Endodermal cell (in vitro differentiated cells): Measurements from ENCODE around the gene ZSCAN5A. TPM values are rescaled to one million over a fixed set of nuclear protein-coding genes. Genes with fewer than 3 reads are reported as not detected.
"Not testable (repeated sequence)": the region's sequence is repeated elsewhere in the genome, so short reads cannot be mapped to it uniquely, and the experiment has no call there.

Experiments used
- DNase-seq: peaks from one replicate; pipeline ENCODE4 v3.0.0-alpha.2; 2017
- H3K27ac ChIP-seq: 2 replicates; pipeline ENCODE4 v1.5.1; 2013; ENCODE audit warnings: mild to moderate bottlenecking, low read depth, low read length, moderate library complexity
- H3K27me3 ChIP-seq: 2 replicates; pipeline ENCODE4 v1.6.1; 2013; ENCODE audit warnings: mild to moderate bottlenecking, low read length, moderate library complexity; ENCODE audit not compliant: insufficient read depth, control insufficient read depth, poor library complexity, severe bottlenecking
- H3K36me3 ChIP-seq: 2 replicates; pipeline ENCODE4 v1.7.0; 2013; ENCODE audit warnings: mild to moderate bottlenecking, low read length, moderate library complexity; ENCODE audit not compliant: control insufficient read depth, insufficient read depth
- H3K4me1 ChIP-seq: one replicate; pipeline ENCODE4 v1.7.0; 2013; ENCODE audit warnings: low read length; ENCODE audit not compliant: control insufficient read depth, insufficient read depth
- H3K4me3 ChIP-seq: 2 replicates; pipeline ENCODE4 v1.5.1; 2013; ENCODE audit warnings: mild to moderate bottlenecking, low read length, moderate library complexity
- H3K9ac ChIP-seq: 2 replicates; pipeline ENCODE4 v1.6.1; 2013; ENCODE audit warnings: mild to moderate bottlenecking, low read length, moderate library complexity; ENCODE audit not compliant: poor library complexity, severe bottlenecking; ENCODE audit errors: extremely low read depth
- H3K9me3 ChIP-seq: 2 replicates; pipeline ENCODE4 v1.6.1; 2013; ENCODE audit warnings: mild to moderate bottlenecking, low read length, moderate library complexity; ENCODE audit not compliant: control insufficient read depth
- H3K27ac Mint-ChIP-seq: 2 replicates; pipeline ENCODE4 v1.8.0; 2020; ENCODE audit warnings: mixed read lengths
- H3K27me3 Mint-ChIP-seq: 2 replicates; pipeline ENCODE4 v1.8.0; 2021; ENCODE audit warnings: mild to moderate bottlenecking, mixed read lengths; ENCODE audit not compliant: insufficient read depth
- H3K36me3 Mint-ChIP-seq: 2 replicates; pipeline ENCODE4 v1.8.0; 2020; ENCODE audit warnings: low read depth, mixed read lengths
- H3K4me1 Mint-ChIP-seq: 2 replicates; pipeline ENCODE4 v1.8.0; 2020; ENCODE audit warnings: mixed read lengths
- H3K4me3 Mint-ChIP-seq: 2 replicates; pipeline ENCODE4 v1.8.0; 2020; ENCODE audit warnings: mild to moderate bottlenecking, moderate library complexity, mixed read lengths
- H3K9me3 Mint-ChIP-seq: 2 replicates; pipeline ENCODE4 v1.8.0; 2020; ENCODE audit warnings: mild to moderate bottlenecking, mixed read lengths
- WGBS, 2 experiments: methylation state at CpG; one replicate each; pipeline versions ENCODE4 v1.1.5 to v1.1.7; 2013; ENCODE audit warnings: missing lambda C conversion rate in 2 of 2, mixed read lengths in 1 of 2; ENCODE audit not compliant: insufficient coverage in 1 of 2, insufficient read length in 1 of 2; 5-methylcytosine and 5-hydroxymethylcytosine counted together
- total RNA-seq, 2 donors: library from RNA; stranded (reverse); fragmentation: NEBNext Ultra II Directional in 1 of 2; extraction: Animal tissue kit (Norgen Biotek cat#: 25700) in 1 of 2; gene quantifications; 2 replicates in 1 of 2; 3 replicates in 1 of 2; pipeline ENCODE4 v1.2.1, GENCODE V29; 2021
- TF ChIP-seq, protein P1 (sequence below): fragments of 200-600 bp; sonication (generic); conservative IDR thresholded peaks from 2 replicates; pipeline ENCODE4 v1.5.0; 2021; ENCODE audit warnings: antibody characterized with exemption, mild to moderate bottlenecking

The ZSCAN5A gene
- total RNA-seq, 2 donors from 2014 or later = 11.9 to 20.8 TPM

DNA sequence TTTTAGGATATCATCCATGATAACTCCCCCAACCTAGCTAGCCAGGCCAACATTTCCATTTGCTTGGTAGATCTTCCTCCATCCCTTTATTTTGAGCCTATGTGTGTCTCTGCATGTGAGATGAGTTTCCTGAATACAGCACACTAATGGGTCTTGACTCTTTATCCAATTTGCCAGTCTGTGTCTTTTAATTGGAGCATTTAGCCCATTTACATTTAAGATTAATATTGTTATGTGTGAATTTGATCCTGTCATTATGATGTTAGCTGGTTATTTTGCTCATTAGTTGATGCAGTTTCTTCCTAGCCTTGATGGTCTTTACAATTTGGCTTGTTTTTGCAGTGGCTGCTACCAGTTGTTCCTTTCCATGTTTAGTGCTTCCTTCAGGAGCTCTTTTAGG, 20.7 kb upstream of the ZSCAN5A start:
- not testable (repeated sequence) for H3K4me1 ChIP-seq, H3K4me1 Mint-ChIP-seq, H3K4me3 ChIP-seq, H3K36me3 Mint-ChIP-seq, H3K27me3 ChIP-seq, H3K36me3 ChIP-seq, H3K27me3 Mint-ChIP-seq, H3K27ac ChIP-seq, H3K27ac Mint-ChIP-seq, DNase-seq, H3K9ac ChIP-seq, H3K4me3 Mint-ChIP-seq
- peaks cover 44% of the 10 kb centered on the region for H3K9me3 ChIP-seq
- H3K9me3 Mint-ChIP-seq = peaks cover 53% of the 10 kb centered on the region

DNA sequence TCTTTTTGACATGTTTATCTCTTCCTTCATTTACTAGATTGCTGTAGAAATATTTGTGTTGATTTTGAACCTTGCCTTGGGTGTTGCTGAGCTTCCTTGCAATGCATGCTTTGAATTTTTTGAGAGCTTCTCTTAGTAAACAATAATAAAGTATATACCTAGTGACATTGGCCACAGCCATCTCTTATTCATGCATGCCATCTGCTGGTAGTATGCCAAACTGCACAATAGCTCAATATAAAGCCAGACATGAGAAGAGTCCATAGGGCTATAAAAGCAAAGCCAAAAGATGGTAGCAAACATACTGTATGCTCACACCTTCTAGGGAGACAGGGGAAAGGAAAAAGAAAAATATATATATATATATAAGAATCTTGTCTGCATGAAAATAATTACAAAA, 18.9 kb upstream of the ZSCAN5A start:
- Mint-ChIP-seq H3K4me1 (no peaks in the 10 kb centered on the region), H3K27ac (no peak overlapping the region), H3K36me3 (no peaks in the 10 kb centered on the region), H3K4me3 (no peak overlapping the region), H3K27me3 (peaks cover 3% of the 10 kb centered on the region), H3K9me3 (peaks cover 46% of the 10 kb centered on the region)
- Histone ChIP-seq H3K27ac (no peak overlapping the region), H3K4me3 (no peak overlapping the region), H3K27me3 (no peaks in the 10 kb centered on the region), H3K4me1 (no peaks in the 10 kb centered on the region), H3K9ac (no peak overlapping the region), H3K36me3 (no peaks in the 10 kb centered on the region), H3K9me3 (peaks cover 30% of the 10 kb centered on the region)
- TF ChIP-seq, protein P1, sequence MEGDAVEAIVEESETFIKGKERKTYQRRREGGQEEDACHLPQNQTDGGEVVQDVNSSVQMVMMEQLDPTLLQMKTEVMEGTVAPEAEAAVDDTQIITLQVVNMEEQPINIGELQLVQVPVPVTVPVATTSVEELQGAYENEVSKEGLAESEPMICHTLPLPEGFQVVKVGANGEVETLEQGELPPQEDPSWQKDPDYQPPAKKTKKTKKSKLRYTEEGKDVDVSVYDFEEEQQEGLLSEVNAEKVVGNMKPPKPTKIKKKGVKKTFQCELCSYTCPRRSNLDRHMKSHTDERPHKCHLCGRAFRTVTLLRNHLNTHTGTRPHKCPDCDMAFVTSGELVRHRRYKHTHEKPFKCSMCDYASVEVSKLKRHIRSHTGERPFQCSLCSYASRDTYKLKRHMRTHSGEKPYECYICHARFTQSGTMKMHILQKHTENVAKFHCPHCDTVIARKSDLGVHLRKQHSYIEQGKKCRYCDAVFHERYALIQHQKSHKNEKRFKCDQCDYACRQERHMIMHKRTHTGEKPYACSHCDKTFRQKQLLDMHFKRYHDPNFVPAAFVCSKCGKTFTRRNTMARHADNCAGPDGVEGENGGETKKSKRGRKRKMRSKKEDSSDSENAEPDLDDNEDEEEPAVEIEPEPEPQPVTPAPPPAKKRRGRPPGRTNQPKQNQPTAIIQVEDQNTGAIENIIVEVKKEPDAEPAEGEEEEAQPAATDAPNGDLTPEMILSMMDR = peak; percentile 84
- peak; percentile 65 for DNase-seq

DNA sequence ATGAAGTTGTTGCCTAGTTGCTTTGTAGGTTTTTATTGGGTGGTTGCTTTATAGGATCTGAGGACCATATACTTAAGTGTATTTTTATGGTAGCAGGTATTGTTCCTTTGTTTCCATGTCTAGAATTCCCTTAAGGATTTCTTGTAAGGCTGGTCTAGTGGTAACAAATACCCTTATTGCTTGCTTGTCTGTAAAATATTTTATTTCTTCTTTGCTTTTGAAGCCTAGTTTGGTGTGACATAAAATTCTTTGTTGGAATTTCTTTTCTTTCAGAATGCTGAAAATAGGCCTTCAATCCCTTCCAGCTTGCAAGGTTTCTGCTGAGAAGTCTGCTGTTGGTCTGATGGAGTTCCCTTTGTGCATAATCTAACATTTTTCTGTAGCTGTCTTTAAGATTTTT, 18.1 kb upstream of the ZSCAN5A start:
- no peaks in the 10 kb centered on the region for H3K36me3 ChIP-seq
- no peaks in the 10 kb centered on the region for H3K4me1 Mint-ChIP-seq
- no peak for DNase-seq
- peaks cover 42% of the 10 kb centered on the region for H3K9me3 Mint-ChIP-seq
- H3K4me3 ChIP-seq = no peak overlapping the region
- H3K4me3 Mint-ChIP-seq = no peak overlapping the region
- H3K36me3 Mint-ChIP-seq = no peaks in the 10 kb centered on the region
- H3K27ac ChIP-seq = no peak overlapping the region
- no peak overlapping the region for H3K9ac ChIP-seq
- TF ChIP-seq, protein P1 = no peak
- H3K27me3 Mint-ChIP-seq = peaks cover 3% of the 10 kb centered on the region
- H3K9me3 ChIP-seq = peaks cover 22% of the 10 kb centered on the region
- no peaks in the 10 kb centered on the region for H3K27me3 ChIP-seq
- H3K4me1 ChIP-seq = no peaks in the 10 kb centered on the region
- H3K27ac Mint-ChIP-seq = no peak overlapping the region

DNA sequence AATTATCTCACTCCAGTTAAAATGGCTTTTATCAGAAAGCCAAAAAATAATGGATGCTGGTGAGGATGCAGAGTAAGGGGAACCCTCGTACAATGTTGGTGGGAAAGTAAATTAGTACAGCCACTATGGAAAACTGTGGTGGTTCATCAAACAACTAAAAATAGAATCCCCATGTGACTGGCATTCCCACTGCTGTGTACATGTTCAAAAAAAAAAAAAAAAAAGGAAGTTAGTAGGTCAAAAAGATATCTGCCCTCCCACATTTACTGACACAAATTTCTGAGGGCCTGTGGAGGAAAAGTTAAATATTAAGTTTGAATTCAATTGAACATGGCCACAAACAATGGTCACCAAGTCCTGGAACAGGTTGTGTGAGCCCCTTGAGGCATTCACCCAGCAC, 9.8 kb upstream of the ZSCAN5A start:
- Histone ChIP-seq H3K4me1 (no peaks in the 10 kb centered on the region), H3K4me3 (no peak overlapping the region), H3K27ac (no peak overlapping the region), H3K9ac (no peak overlapping the region), H3K27me3 (no peaks in the 10 kb centered on the region), H3K9me3 (no peaks in the 10 kb centered on the region), H3K36me3 (no peaks in the 10 kb centered on the region)
- Mint-ChIP-seq H3K9me3 (peaks cover 28% of the 10 kb centered on the region), H3K27ac (no peak overlapping the region), H3K36me3 (no peaks in the 10 kb centered on the region), H3K27me3 (peaks cover 19% of the 10 kb centered on the region), H3K4me1 (peaks cover 3% of the 10 kb centered on the region), H3K4me3 (no peak overlapping the region)
- TF ChIP-seq, protein P1 = no peak
- DNase-seq = no peak
- WGBS, 2 experiments = 75% methylated on average over 1 of the region's 1 CpG; no CpG with 5 or more reads in 1 of the 2 experiments
